GM21717 (cell line): ENCODE data around the gene RAD18.

Experiments
- ATAC-seq: cut with Tn5 transposase; IDR thresholded peaks from one replicate; pipeline ENCODE4 v1.9.1; 2021; ENCODE audit warnings: mild to moderate bottlenecking, moderate library complexity; ENCODE audit not compliant: unreplicated experiment

Gene RAD18

GRCh38 chr3:8986741-8987140, 23.5 kb upstream of the RAD18 start:
- no peak for ATAC-seq

GRCh38 chr3:8985876-8986275, 22.6 kb upstream of the RAD18 start:
- no peak for ATAC-seq

GRCh38 chr3:8985411-8985831, 22.1 kb upstream of the RAD18 start:
- no peak for ATAC-seq

- ATAC-seq: no peak
Observed at GRCh38 chr3:8984526-8984925, 21.3 kb upstream of the RAD18 start.

- no peak for ATAC-seq
Observed at GRCh38 chr3:8984081-8984480, 20.8 kb upstream of the RAD18 start.

- no peak for ATAC-seq
Observed at GRCh38 chr3:8983591-8983990, 20.3 kb upstream of the RAD18 start.

GRCh38 chr3:8983026-8983425, 19.8 kb upstream of the RAD18 start:
- no peak for ATAC-seq

GRCh38 chr3:8982509-8982908, 19.2 kb upstream of the RAD18 start:
- no peak for ATAC-seq

GRCh38 chr3:8981700-8982099, 18.4 kb upstream of the RAD18 start:
- no peak for ATAC-seq

- ATAC-seq: no peak
Observed at GRCh38 chr3:8981296-8981695, 18.0 kb upstream of the RAD18 start.

GRCh38 chr3:8980756-8981257, 17.5 kb upstream of the RAD18 start:
- no peak for ATAC-seq

- no peak for ATAC-seq
Observed at GRCh38 chr3:8979262-8979661, 16.0 kb upstream of the RAD18 start.

GRCh38 chr3:8978551-8978950, 15.3 kb upstream of the RAD18 start:
- no peak for ATAC-seq

- no peak for ATAC-seq
Observed at GRCh38 chr3:8976540-8977182, 13.4 kb upstream of the RAD18 start.

GRCh38 chr3:8975081-8976020, 12.1 kb upstream of the RAD18 start:
- no peak for ATAC-seq

- no peak for ATAC-seq
Observed at GRCh38 chr3:8974458-8974857, 11.2 kb upstream of the RAD18 start.

- no peak for ATAC-seq
Observed at GRCh38 chr3:8972639-8973038, 9.4 kb upstream of the RAD18 start.

- ATAC-seq: no peak
Observed at GRCh38 chr3:8970971-8971589, 7.8 kb upstream of the RAD18 start.

- no peak for ATAC-seq
Observed at GRCh38 chr3:8969241-8969640, 6.0 kb upstream of the RAD18 start.

- ATAC-seq: no peak
Observed at GRCh38 chr3:8968375-8968882, 5.2 kb upstream of the RAD18 start.

- ATAC-seq: no peak
Observed at GRCh38 chr3:8967553-8967952, 4.3 kb upstream of the RAD18 start.
